ENCODE data around the gene ACOXL. TPM values are rescaled to one million over a fixed set of nuclear protein-coding genes. Genes with fewer than 3 reads are reported as not detected.

ACOXL gene
- total and polyA plus RNA-seq, 2 of the 8 experiments (the other 6 are each of a cell fraction or from before 2014, with no cell fraction given) = 11.4 to 20.6 TPM

GRCh38 chr2:110718990-110719389, 13.4 kb upstream of the ACOXL start (continued):
- no peak for TF ChIP-seq CHD7 (IDR thresholded peaks at IDR 0.05; ENCODE audit: insufficient replicate concordance, low read length)
